AG09319 (cell line): ENCODE data around the gene RNF8.

Experiments
- DNase-seq: peaks from one replicate; pipeline ENCODE4 v3.0.0-alpha.2; 2010; ENCODE audit warnings: low read depth; ENCODE audit errors: extremely low read depth
- TF ChIP-seq, protein P1 (sequence below): IDR thresholded peaks from 2 replicates; pipeline ENCODE4 v1.5.1; 2011; ENCODE audit warnings: low read depth, mild to moderate bottlenecking, inconsistent platforms, low read length, moderate library complexity

The RNF8 gene

GRCh38 chr6:37432916-37433656, 79.3 kb downstream of the RNF8 start, which contains the start of gene CMTR1:
Gene CMTR1, plus strand, starts transcription at chr6:37433221. Its CDS starts 2,409 bp downstream, at chr6:37435630.
- TF ChIP-seq, protein P1, sequence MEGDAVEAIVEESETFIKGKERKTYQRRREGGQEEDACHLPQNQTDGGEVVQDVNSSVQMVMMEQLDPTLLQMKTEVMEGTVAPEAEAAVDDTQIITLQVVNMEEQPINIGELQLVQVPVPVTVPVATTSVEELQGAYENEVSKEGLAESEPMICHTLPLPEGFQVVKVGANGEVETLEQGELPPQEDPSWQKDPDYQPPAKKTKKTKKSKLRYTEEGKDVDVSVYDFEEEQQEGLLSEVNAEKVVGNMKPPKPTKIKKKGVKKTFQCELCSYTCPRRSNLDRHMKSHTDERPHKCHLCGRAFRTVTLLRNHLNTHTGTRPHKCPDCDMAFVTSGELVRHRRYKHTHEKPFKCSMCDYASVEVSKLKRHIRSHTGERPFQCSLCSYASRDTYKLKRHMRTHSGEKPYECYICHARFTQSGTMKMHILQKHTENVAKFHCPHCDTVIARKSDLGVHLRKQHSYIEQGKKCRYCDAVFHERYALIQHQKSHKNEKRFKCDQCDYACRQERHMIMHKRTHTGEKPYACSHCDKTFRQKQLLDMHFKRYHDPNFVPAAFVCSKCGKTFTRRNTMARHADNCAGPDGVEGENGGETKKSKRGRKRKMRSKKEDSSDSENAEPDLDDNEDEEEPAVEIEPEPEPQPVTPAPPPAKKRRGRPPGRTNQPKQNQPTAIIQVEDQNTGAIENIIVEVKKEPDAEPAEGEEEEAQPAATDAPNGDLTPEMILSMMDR = no peak
- peak; percentile 67 for DNase-seq

DNA sequence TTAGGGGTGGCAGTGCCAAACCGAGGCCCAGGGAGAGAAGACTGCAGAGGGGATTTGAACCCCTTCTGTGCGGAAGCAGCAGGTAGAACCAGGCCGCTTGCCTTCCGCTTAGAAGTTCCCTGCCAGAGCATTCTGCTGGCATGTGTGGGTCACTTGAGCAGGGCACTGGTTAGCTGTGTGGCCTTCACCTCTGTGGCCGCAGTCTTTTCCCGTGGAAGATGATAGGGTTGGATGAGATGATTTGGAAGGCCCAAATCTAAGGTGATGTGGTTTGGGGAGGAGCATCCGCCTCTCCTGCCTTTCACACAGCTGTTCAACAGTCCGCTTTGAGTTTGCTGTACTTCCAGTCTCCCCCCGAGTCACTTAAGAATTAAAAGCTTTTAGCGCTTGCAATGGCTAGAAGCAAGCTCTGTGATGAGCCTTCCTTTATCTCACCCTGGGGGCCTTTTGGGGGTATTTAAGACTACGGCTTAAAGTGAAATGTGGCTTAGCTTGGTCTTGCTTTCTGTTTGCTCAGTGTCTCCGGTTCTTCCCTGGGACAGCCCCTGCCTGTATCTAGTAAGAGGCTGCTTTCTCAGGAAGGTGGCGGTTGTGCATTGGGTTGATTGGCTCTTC, 80.0 kb downstream of the RNF8 start:
- DNase-seq = no peak
- TF ChIP-seq, protein P1 = no peak

GRCh38 chr6:37435373-37435772, 81.6 kb downstream of the RNF8 start:
- TF ChIP-seq, protein P1 = no peak
- DNase-seq = no peak

- DNase-seq = no peak
- TF ChIP-seq, protein P1 = no peak
Observed at GRCh38 chr6:37435816-37436215, 82.0 kb downstream of the RNF8 start.

DNA sequence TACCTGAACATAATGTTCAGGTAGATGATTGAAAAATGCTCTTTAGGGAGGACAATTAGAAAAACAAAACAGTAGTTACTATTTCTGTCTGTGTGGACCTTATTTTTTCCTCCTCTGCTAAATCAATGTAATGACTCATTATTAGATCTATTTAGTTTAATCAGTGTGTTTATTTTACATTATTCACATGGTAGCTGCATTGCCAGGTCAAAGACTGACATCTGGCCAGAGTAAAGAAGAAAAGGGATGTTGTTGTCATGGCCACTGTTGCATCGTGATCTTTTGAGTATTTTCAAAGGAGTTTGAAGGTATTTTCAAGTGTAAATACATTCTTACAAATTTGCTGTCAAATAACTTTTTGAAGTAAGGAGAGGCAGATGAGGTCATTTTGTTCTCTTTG, 85.1 kb downstream of the RNF8 start:
- no peak for DNase-seq
- TF ChIP-seq, protein P1 = no peak

- no peak for DNase-seq
- TF ChIP-seq, protein P1 = no peak
Observed at GRCh38 chr6:37441651-37442050, 87.9 kb downstream of the RNF8 start.
